ENCODE results near the gene DCUN1D1.

The DCUN1D1 gene

DNA sequence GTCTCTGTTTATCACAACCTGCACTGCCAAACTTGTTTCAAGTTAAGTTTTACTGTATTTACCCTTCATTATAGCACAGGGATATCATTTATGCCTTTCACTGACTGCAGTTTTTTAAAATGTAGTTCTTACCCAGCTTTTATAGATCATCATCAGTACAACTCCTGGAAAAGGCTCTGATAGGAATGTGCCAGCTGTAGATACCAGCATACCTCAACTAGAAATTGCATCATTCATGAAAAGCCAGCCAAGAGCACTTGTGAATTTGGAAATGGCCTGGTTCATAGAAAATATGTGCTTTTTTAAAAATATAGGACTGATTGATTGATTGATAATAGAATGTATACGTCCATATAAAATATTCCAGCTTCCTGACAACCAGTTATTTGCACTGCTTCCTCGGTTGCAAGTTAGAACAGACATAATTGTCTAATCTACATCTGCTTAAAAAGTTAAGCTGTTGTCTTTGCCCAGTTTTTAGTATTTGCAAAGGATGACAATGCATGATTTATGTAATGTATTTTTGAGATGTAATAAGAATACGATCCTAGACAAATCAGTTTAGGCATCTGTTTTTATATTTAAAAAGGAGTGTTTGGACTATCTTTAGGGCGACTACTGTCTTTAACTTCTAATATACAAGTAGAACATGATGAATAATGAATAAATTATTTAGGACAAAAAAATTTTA, 58.5 kb downstream of the DCUN1D1 start:
- no peak overlapping the region for H3K27ac ChIP-seq (replicated peaks)

DNA sequence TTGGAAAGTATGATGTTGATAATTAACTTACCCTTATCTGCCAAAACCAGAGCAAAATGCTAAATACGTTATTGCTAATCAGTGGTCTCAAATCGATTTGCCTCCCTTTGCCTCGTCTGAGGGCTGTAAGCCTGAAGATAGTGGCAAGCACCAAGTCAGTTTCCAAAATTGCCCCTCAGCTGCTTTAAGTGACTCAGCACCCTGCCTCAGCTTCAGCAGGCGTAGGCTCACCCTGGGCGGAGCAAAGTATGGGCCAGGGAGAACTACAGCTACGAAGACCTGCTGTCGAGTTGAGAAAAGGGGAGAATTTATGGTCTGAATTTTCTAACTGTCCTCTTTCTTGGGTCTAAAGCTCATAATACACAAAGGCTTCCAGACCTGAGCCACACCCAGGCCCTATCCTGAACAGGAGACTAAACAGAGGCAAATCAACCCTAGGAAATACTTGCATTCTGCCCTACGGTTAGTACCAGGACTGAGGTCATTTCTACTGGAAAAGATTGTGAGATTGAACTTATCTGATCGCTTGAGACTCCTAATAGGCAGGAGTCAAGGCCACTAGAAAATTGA, 59.7 kb downstream of the DCUN1D1 start:
- no peak for DNase-seq (ENCODE audit: low read depth in 1 of 2, low spot score in 1 of 2)
- Histone ChIP-seq H3K27ac (replicated peaks) (no peak overlapping the region), H3K4me3 (replicated peaks; ENCODE audit: insufficient read depth, low read length) (no peak overlapping the region), H3K27me3 (ENCODE audit: insufficient read depth, poor library complexity, severe bottlenecking) (no peaks in the 10 kb centered on the region)
- TF ChIP-seq, protein P1, sequence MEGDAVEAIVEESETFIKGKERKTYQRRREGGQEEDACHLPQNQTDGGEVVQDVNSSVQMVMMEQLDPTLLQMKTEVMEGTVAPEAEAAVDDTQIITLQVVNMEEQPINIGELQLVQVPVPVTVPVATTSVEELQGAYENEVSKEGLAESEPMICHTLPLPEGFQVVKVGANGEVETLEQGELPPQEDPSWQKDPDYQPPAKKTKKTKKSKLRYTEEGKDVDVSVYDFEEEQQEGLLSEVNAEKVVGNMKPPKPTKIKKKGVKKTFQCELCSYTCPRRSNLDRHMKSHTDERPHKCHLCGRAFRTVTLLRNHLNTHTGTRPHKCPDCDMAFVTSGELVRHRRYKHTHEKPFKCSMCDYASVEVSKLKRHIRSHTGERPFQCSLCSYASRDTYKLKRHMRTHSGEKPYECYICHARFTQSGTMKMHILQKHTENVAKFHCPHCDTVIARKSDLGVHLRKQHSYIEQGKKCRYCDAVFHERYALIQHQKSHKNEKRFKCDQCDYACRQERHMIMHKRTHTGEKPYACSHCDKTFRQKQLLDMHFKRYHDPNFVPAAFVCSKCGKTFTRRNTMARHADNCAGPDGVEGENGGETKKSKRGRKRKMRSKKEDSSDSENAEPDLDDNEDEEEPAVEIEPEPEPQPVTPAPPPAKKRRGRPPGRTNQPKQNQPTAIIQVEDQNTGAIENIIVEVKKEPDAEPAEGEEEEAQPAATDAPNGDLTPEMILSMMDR (IDR thresholded peaks at IDR 0.05; ENCODE audit: insufficient read depth, low read length), result no peak
- TF ChIP-seq SPI1 (IDR thresholded peaks at IDR 0.05; ENCODE audit: borderline replicate concordance, low read depth) (no peak), POLR2AphosphoS5 (IDR thresholded peaks at IDR 0.05; ENCODE audit: low read depth) (no peak), GABPA (IDR thresholded peaks at IDR 0.05; ENCODE audit: low read depth) (no peak)
- TF ChIP-seq, protein P2, sequence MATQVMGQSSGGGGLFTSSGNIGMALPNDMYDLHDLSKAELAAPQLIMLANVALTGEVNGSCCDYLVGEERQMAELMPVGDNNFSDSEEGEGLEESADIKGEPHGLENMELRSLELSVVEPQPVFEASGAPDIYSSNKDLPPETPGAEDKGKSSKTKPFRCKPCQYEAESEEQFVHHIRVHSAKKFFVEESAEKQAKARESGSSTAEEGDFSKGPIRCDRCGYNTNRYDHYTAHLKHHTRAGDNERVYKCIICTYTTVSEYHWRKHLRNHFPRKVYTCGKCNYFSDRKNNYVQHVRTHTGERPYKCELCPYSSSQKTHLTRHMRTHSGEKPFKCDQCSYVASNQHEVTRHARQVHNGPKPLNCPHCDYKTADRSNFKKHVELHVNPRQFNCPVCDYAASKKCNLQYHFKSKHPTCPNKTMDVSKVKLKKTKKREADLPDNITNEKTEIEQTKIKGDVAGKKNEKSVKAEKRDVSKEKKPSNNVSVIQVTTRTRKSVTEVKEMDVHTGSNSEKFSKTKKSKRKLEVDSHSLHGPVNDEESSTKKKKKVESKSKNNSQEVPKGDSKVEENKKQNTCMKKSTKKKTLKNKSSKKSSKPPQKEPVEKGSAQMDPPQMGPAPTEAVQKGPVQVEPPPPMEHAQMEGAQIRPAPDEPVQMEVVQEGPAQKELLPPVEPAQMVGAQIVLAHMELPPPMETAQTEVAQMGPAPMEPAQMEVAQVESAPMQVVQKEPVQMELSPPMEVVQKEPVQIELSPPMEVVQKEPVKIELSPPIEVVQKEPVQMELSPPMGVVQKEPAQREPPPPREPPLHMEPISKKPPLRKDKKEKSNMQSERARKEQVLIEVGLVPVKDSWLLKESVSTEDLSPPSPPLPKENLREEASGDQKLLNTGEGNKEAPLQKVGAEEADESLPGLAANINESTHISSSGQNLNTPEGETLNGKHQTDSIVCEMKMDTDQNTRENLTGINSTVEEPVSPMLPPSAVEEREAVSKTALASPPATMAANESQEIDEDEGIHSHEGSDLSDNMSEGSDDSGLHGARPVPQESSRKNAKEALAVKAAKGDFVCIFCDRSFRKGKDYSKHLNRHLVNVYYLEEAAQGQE (IDR thresholded peaks at IDR 0.05; ENCODE audit: insufficient replicate concordance, low read depth), result no peak

More for the DNA sequence above, 58.5 kb downstream of the DCUN1D1 start:
- Histone ChIP-seq H3K4me3 (replicated peaks; ENCODE audit: insufficient read depth, low read length) (no peak overlapping the region), H3K27me3 (ENCODE audit: insufficient read depth, poor library complexity, severe bottlenecking) (no peaks in the 10 kb centered on the region)
- DNase-seq (ENCODE audit: low read depth in 1 of 2, low spot score in 1 of 2), result no peak
- TF ChIP-seq, protein P1 (IDR thresholded peaks at IDR 0.05; ENCODE audit: insufficient read depth, low read length), result no peak
- TF ChIP-seq POLR2AphosphoS5 (IDR thresholded peaks at IDR 0.05; ENCODE audit: low read depth), result no peak
- TF ChIP-seq, protein P2 (IDR thresholded peaks at IDR 0.05; ENCODE audit: insufficient replicate concordance, low read depth), result no peak
- TF ChIP-seq GABPA (IDR thresholded peaks at IDR 0.05; ENCODE audit: low read depth), result no peak
- no peak for TF ChIP-seq SPI1 (IDR thresholded peaks at IDR 0.05; ENCODE audit: borderline replicate concordance, low read depth)

DNA sequence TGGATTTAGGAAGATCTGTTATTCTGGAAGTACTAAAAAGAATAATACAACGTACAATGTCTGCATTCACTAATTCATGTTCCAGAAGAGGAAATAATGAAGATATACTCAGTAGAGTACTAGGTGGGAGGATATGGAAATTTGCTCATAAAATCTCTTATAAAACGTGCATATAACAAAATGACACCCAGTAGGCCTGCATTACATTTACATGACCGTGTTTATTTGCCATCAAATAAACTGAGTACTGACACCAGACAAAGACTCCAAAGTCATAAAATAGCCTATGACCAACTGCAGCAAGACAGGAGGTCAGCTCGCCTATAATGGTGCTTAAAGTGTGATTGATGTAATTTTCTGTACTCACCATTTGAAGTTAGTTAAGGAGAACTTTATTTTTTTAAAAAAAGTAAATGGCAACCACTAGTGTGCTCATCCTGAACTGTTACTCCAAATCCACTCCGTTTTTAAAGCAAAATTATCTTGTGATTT, 60.4 kb downstream of the DCUN1D1 start:
- Histone ChIP-seq H3K27ac (replicated peaks) (no peak overlapping the region), H3K4me3 (replicated peaks; ENCODE audit: insufficient read depth, low read length) (no peak overlapping the region), H3K27me3 (ENCODE audit: insufficient read depth, poor library complexity, severe bottlenecking) (no peaks in the 10 kb centered on the region)
- no peak for DNase-seq (ENCODE audit: low read depth in 1 of 2, low spot score in 1 of 2)
- TF ChIP-seq GABPA (IDR thresholded peaks at IDR 0.05; ENCODE audit: low read depth), result no peak
- TF ChIP-seq, protein P1 (IDR thresholded peaks at IDR 0.05; ENCODE audit: insufficient read depth, low read length), result no peak
- TF ChIP-seq, protein P2 (IDR thresholded peaks at IDR 0.05; ENCODE audit: insufficient replicate concordance, low read depth), result no peak
- no peak for TF ChIP-seq POLR2AphosphoS5 (IDR thresholded peaks at IDR 0.05; ENCODE audit: low read depth)
- TF ChIP-seq SPI1 (IDR thresholded peaks at IDR 0.05; ENCODE audit: borderline replicate concordance, low read depth), result no peak
